ENCODE data around the gene HINFP.

DNA sequence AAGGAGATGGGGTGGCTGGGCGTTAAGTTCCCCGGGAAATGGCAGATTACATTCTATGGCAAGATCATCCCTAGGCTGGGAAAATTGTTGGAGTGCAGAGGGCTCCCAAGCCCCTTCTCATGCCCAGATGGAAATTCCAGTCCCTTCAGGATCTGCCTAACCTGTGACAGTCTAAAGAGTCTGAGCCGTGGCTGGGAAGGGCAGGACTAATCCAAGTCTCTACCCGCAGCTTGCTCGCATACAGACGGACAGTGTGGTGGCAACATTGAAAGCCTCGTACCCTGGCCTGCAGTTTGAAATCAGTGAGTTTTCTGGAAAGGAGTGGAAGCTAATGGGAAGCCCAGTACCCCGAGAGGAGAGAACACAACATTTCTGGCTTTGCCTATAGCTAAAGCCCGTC is 33.0 kb upstream of the HINFP start:
- TF ChIP-seq, protein P1, sequence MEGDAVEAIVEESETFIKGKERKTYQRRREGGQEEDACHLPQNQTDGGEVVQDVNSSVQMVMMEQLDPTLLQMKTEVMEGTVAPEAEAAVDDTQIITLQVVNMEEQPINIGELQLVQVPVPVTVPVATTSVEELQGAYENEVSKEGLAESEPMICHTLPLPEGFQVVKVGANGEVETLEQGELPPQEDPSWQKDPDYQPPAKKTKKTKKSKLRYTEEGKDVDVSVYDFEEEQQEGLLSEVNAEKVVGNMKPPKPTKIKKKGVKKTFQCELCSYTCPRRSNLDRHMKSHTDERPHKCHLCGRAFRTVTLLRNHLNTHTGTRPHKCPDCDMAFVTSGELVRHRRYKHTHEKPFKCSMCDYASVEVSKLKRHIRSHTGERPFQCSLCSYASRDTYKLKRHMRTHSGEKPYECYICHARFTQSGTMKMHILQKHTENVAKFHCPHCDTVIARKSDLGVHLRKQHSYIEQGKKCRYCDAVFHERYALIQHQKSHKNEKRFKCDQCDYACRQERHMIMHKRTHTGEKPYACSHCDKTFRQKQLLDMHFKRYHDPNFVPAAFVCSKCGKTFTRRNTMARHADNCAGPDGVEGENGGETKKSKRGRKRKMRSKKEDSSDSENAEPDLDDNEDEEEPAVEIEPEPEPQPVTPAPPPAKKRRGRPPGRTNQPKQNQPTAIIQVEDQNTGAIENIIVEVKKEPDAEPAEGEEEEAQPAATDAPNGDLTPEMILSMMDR (IDR thresholded peaks at IDR 0.05) = no peak
- TF ChIP-seq POLR2A (IDR thresholded peaks at IDR 0.05) = no peak

Data from thyroid gland (tissue), 4 donors.